Measurements from ENCODE around the gene FRMD4B.
"Not testable (repeated sequence)": the region's sequence is repeated elsewhere in the genome, so short reads cannot be mapped to it uniquely, and the experiment has no call there.

The FRMD4B gene

GRCh38 chr3:69359916-69360315 lies 26.0 kb downstream of the FRMD4B start:
- no peak for DNase-seq

- no peak for DNase-seq
These were observed 26.5 kb downstream of the FRMD4B start for GRCh38 chr3:69359339-69359893.

DNA sequence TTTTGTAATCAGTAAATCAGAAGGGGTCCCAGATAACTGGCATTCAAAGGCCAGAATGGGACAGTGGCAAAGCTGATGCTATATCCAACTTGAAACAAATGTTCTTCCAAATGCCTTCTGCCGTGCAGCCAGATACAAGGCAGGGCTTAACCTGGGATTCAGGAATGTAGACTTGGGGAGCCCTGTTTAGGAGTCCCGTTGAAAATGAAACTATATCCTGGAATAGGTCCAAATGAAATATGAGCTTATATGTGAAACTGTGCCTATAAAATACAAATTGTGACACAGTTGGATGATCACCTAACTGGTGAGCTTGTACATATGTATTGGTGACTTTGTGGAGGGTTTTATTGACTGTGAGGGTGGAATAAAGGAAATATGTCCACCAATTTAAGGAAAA lies 28.7 kb downstream of the FRMD4B start:
- no peak for DNase-seq

DNA sequence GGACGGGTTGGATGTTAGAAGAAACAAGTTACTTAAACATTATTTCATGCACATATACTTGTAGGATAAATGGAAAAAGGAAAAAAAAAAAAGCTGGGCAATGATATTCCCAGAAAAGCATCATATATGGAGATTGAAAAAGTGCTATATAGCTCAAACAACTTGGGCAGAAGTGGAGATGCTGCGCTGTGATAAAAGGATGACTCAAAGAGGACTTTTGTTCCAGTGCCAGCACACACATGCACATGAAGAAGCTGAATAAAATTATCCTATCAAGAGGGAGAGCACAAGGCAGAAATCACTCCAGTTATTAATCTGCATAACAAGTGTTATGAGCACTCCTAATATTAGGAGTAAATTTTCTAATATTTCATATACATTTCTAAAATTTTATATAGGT lies 30.9 kb downstream of the FRMD4B start:
- DNase-seq = no peak

DNA sequence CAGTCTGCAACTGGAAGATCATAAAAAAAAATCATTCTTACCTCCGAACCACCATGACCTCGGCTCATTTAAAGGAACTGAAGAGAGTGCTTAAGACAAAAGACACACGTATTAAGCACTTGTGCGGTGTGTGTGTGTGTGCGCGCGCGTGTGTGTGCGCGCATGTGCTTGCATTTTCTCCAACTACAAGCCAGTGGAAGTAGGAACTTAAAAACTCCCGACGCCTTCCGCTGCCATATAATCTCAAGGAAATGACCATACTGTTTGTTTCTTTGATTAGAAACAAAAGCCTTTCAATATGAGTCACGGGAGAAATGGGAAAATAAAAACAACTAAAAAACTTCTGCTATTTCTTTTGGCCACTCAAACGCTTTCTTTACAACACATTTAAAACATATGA lies 32.4 kb downstream of the FRMD4B start:
- peak; percentile 23 for DNase-seq

GRCh38 chr3:69353088-69353478 lies 32.8 kb downstream of the FRMD4B start:
- no peak for DNase-seq

GRCh38 chr3:69352305-69353087 lies 33.4 kb downstream of the FRMD4B start:
- DNase-seq = no peak

- no peak for DNase-seq
These were observed 42.0 kb downstream of the FRMD4B start for GRCh38 chr3:69343875-69344274.

DNA sequence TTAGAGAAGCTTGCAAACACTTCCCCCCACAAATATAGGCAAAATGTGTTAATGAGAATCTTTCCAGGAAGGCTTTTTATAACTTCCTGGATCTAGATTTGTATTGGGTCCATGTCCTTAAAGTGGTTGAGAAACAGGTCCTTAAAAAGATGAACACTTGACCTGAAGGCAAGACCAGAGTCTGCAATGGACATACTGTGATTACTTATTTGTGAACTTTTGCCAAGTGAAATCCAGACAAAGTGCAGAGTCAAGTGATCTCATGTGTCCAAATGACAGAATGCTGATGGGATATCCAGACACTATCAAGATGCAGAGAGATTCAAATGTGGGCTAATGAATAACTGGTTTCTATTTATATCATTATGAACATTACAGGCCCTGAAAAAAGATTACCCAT lies 43.8 kb downstream of the FRMD4B start:
- no peak for DNase-seq

DNA sequence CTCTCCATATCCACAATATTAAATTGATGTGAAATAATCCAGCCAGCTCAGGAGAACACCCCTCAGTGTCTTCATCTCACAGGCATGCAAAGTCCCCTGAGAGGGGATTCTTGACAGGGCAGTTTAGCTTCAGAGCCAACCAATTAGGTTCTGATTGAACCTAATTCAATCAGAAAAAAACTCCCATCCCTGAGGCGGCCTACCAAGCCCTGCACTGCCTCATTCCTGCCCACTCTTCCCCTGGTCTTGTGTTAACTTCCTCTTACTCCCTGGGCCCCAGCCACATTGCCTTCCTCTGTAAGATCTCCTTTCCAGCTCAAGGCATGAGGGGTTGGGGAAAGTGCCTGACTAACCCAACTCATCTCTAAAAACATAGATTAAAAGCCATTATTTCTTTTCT lies 46.1 kb downstream of the FRMD4B start:
- DNase-seq = no peak

- DNase-seq = no peak
These were observed 47.0 kb downstream of the FRMD4B start for GRCh38 chr3:69338911-69339310.

DNA sequence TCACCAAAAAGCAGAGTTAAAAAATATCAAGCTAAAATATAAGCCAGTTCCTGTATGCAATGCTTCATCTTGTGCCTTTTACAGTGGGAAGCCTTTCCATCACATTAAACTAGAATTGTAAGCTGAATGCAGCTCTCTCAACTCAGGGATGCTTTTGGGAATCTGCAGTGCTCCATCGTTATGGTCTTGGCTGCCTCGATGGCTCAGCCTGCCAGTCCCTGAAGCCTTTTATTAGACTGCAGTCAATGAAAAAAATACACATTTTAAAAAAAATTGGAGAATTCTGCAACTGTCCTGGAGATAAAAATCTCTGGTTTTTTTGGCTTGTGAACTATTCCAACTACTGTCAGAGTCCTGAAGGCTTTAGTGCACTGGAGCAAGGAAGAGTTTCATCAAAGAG lies 53.0 kb downstream of the FRMD4B start:
- DNase-seq = no peak

- DNase-seq = no peak
These were observed 54.9 kb downstream of the FRMD4B start for GRCh38 chr3:69330891-69331400.

DNA sequence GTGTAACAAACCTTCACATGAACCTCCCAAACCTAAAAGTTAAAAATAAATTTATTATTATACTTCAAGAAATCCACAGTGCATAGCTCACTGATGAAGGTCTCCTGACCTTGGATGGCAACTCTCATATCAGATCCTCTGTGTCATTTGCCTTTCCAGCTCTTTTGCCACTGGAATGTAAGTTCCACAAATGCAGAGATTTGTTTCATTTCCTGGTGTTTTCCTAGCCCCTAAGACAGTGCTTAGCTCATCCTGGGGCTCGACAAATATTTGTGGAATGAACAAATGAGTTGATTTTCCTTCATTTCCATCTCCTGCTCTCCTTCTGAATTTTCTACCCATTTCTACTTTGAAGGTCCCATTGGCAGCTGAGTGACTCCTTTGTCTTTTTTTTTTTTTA lies 56.0 kb downstream of the FRMD4B start:
- DNase-seq = no peak

GRCh38 chr3:69328963-69329302 lies 57.0 kb downstream of the FRMD4B start:
- no peak for DNase-seq

DNA sequence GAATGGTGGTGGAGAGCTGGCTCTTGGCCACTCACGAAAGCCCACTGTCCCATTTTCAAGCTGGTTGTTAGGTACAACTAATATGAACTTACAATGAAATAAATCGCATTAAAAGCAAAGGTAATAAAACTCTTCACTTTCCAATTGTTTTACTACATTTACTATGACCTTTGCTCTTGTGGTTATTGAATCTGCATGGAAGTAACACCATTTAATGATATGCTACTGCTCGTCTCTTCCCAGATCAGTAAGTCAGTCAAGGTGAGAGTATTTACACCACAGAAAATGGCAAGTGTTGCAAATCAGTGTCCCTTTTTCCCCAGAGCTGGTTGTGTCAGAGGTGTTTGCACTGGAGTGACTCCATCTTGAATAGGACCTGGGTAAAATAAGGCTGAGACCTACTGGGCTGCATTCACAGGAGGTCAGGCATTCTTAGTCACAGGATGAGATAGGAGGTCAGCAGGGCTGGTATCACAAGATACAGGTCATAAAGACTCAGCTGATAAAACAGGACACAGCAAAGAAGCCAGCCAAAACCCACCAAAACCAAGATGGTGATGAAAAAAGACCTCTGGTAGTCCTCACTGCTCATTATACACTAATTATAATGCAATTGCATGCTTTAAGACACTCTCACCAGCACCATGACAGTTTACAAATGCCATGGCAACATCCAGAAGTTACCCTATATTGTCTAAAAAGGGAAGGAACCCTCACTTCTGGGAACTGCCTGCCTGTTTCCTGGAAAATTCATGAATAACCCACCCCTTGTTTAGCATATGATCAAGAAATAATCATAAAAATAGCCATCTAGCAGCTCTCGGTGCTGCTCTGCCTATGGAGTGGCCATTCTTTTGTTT lies 57.6 kb downstream of the FRMD4B start:
- no peak for DNase-seq

DNA sequence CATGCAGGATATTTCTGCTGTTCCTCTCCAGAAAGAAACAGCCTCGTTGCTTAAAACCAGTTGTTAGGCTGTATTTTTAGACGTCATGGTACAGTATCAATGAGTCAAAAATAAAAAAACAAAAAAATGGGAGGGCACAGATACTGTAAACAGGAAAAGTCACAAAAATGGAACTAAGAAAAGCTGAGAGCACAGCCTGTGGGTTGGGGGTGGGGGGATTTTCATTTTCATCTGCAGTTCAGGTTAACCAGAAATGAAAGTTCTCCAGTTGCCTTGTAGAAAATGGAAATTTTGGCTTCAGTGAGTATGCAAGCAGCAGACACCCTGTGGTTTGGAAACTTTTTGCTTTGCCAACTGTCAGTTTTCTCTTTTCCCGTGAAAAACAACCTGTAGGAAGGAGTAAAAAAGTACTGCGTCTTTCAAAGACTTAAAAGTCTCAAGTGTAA lies 59.0 kb downstream of the FRMD4B start:
- peak; percentile 80 for DNase-seq

DNA sequence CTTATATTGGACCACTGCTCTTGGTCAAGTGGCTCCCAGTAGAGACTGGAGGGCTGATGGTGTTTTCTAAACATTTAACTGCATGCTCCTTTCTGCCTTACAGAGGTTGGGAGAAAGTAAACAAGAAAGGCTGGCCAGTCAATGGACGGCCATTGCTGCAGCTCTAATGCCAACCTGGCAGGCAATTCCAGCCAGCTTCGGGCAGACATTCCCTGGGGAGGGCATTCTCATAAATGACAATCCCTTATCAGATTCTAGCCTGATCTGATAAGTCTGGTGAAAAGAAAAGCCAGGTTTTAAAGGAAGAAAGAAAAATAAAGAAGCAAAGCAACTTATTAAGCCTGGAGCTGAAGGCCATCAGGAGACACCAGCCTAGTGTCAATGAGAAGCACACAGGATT lies 60.7 kb downstream of the FRMD4B start:
- no peak for DNase-seq

GRCh38 chr3:69324362-69325025 lies 61.4 kb downstream of the FRMD4B start:
- peak; percentile 36 for DNase-seq

- DNase-seq = no peak
These were observed 61.9 kb downstream of the FRMD4B start for GRCh38 chr3:69323941-69324340.

DNA sequence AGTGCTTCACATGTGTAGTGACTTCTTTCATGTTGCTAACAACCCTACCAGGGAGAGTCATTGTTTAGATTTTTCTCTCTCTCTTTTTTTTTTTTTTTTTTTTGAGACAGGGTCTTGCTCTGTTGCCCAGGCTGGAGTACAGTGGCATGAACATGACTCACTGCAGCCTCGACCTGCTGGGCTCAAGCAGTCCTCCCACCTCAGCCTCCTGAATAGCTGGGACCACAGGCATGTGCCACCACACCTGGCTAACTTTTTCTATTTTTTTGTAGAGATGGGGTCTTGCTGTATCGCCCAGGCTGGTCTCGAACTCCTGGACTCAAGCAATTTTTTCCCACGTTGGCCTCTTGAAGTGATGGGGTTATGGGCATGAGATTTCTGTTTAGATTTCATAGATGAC lies 63.4 kb downstream of the FRMD4B start:
- not testable (repeated sequence) for DNase-seq

GRCh38 chr3:69322158-69322509 lies 63.8 kb downstream of the FRMD4B start:
- DNase-seq = no peak
